Uterus (tissue), 2 donors: ENCODE measurements around the gene C9orf50.

Source experiments
- CTCF ChIP-seq, 4 experiments: fragments of 200-600 bp in 2 of 4; fragments of 450-650 bp in 2 of 4; sonication (generic) in 2 of 4; IDR thresholded peaks; one replicate each; pipeline ENCODE4 v1.5.1; 2016 to 2019; ENCODE audit warnings: antibody characterized with exemption in 4 of 4, mild to moderate bottlenecking in 2 of 4, moderate library complexity in 1 of 4
- POLR2A ChIP-seq, 2 donors: fragments of 450-650 bp; IDR thresholded peaks; one replicate each; pipeline ENCODE4 v1.6.1; 2016; ENCODE audit warnings: antibody characterized with exemption in 2 of 2, mild to moderate bottlenecking in 1 of 2, moderate library complexity in 1 of 2

GRCh38 chr9:129606161-129607026, 14.5 kb downstream of the C9orf50 start:
- TF ChIP-seq POLR2A (IDR thresholded peaks at IDR 0.05) (no peak), CTCF (IDR thresholded peaks at IDR 0.05) (no peak)
